Heart left ventricle (tissue), 16 donors: Measurements from ENCODE around the gene NALF2. TPM values are rescaled to one million over a fixed set of nuclear protein-coding genes. Genes with fewer than 3 reads are reported as not detected.

Source experiments
- ATAC-seq, 4 donors: fragments of 200-7000 bp; cut with Tn5 transposase; one replicate each; pipeline ENCODE4 v1.9.1; 2020 to 2022; ENCODE audit warnings: moderate library complexity in 4 of 4, mild to moderate bottlenecking in 3 of 4, moderate number of reproducible peaks in 1 of 4
- DNase-seq, 5 donors: peaks; one replicate each; pipeline ENCODE4 v3.0.0-alpha.2; 2020
- H3K27ac ChIP-seq, 12 donors: fragments of 200-600 bp; sonication (generic) in 4 of 12; one replicate each; pipeline versions ENCODE4 v1.5.0 to v1.8.0; 2016 to 2022; ENCODE audit warnings: mild to moderate bottlenecking in 2 of 12
- H3K27me3 ChIP-seq, 9 donors: fragments of 200-600 bp; sonication (generic) in 2 of 9; one replicate each; pipeline versions ENCODE4 v1.5.1 to v1.8.0; 2016 to 2022; ENCODE audit warnings: mild to moderate bottlenecking in 3 of 9
- H3K36me3 ChIP-seq, 9 donors: fragments of 200-600 bp; sonication (generic) in 2 of 9; one replicate each; pipeline versions ENCODE4 v1.5.0 to v1.8.0; 2018 to 2022; ENCODE audit warnings: mild to moderate bottlenecking in 2 of 9
- H3K4me1 ChIP-seq, 12 donors: fragments of 200-600 bp; sonication (generic) in 4 of 12; one replicate each; pipeline versions ENCODE4 v1.5.0 to v1.8.0; 2016 to 2022; ENCODE audit warnings: mild to moderate bottlenecking in 3 of 12
- H3K4me3 ChIP-seq, 12 donors: fragments of 200-600 bp; sonication (generic) in 4 of 12; one replicate each; pipeline versions ENCODE4 v1.5.0 to v1.8.0; 2017 to 2022; ENCODE audit warnings: mild to moderate bottlenecking in 9 of 12, moderate library complexity in 4 of 12
- H3K9me3 ChIP-seq, 12 donors: fragments of 200-600 bp; sonication (generic) in 4 of 12; one replicate each; pipeline versions ENCODE4 v1.5.0 to v1.8.0; 2016 to 2022; ENCODE audit warnings: mild to moderate bottlenecking in 1 of 12
- POLR2A ChIP-seq, 2 donors: fragments of 450-650 bp; IDR thresholded peaks; one replicate each; pipeline ENCODE4 v1.6.1; 2017; ENCODE audit warnings: antibody characterized with exemption in 2 of 2, mild to moderate bottlenecking in 2 of 2, moderate library complexity in 2 of 2
- WGBS, 4 donors: extraction: QIAGEN DNeasy Blood & Tissue Kit in 2 of 4; methylation state at CpG; one replicate each; pipeline versions ENCODE4 v1.1.5 to v1.1.7; 2013 to 2018; 5-methylcytosine and 5-hydroxymethylcytosine counted together
- intact Hi-C, 10 donors: fragments of 100-400 bp; cut with DNase I; formaldehyde crosslinking; loops; one replicate each; pipeline versions ENCODE4 v1.11.1 to v1.14.2; 2022
- polyA plus RNA-seq, 2 donors: library from polyadenylated mRNA; stranded (reverse); fragments of 200-250 nt; gene quantifications; one replicate each; pipeline ENCODE4 v1.2.3, GENCODE V29; 2013
- total RNA-seq, 9 donors: library from RNA; depleted of rRNA in 2 of 9; stranded (reverse); fragments of >200 nt in 2 of 9; fragmentation: NEBNext Ultra II Directional in 3 of 9; extraction: Animal tissue kit (Norgen Biotek cat#: 25700) in 3 of 9; gene quantifications; one replicate each; pipeline versions ENCODE4 v1.1.0 to v1.2.4, GENCODE V29; 2016 to 2023
- TF ChIP-seq, protein P1 (sequence below), 12 donors: fragments of 200-600 bp; sonication (generic) in 4 of 12; IDR thresholded peaks; one replicate each; pipeline versions ENCODE4 v1.5.0 to v1.8.0; 2018 to 2022; ENCODE audit warnings: antibody characterized with exemption in 12 of 12, mild to moderate bottlenecking in 5 of 12
- donor health status: ischemic (EF 13 %, LVEDD 7.1; RV severe dilation, severe dysfunction).
- donor health status: healthy with polysubstance abuse.
- donor health status: DM: no; HTN: yes; CAD: no.
- donor health status: DM: no; HTN: no; CAD: no.
- donor health status: ischemic (EF 25% LVEDD 6.9; RV normal size, moderate dysfunction).
- donor health status: ischemic (EF 25% LVEDD 5.7; RV mildly dilated, moderate dysfunction).
- donor health status: healthy.
- donor health status: DM: yes; HTN: yes; CAD: no.
- donor health status: ischemic (EF 35%, LVEDD 5.7; RV mildly dilated, moderate dysfunction).
- donor health status: nonischemic (EF 11% LVEDD 7.7; RV severe dilation, severe dysfunction).
- donor health status: DM: yes; HTN: yes; CAD: no.
- donor health status: PGD.
- donor health status: ischemic (EF 29% LVEDD 5.4; RV normal size, mild dysfunction).
- donor health status: nonischemic (EF 23%, LVEDD 6.1; RV moderate dilation, normal function).

Gene NALF2
- total and polyA plus RNA-seq, 11 donors: 1.5 to 60.5 (median 18.0) TPM

- H3K36me3 ChIP-seq: no peaks in the 10 kb centered on the region
- H3K9me3 ChIP-seq: no peaks in the 10 kb centered on the region
- TF ChIP-seq POLR2A (IDR thresholded peaks at IDR 0.05): no peak
- TF ChIP-seq, protein P1, sequence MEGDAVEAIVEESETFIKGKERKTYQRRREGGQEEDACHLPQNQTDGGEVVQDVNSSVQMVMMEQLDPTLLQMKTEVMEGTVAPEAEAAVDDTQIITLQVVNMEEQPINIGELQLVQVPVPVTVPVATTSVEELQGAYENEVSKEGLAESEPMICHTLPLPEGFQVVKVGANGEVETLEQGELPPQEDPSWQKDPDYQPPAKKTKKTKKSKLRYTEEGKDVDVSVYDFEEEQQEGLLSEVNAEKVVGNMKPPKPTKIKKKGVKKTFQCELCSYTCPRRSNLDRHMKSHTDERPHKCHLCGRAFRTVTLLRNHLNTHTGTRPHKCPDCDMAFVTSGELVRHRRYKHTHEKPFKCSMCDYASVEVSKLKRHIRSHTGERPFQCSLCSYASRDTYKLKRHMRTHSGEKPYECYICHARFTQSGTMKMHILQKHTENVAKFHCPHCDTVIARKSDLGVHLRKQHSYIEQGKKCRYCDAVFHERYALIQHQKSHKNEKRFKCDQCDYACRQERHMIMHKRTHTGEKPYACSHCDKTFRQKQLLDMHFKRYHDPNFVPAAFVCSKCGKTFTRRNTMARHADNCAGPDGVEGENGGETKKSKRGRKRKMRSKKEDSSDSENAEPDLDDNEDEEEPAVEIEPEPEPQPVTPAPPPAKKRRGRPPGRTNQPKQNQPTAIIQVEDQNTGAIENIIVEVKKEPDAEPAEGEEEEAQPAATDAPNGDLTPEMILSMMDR (IDR thresholded peaks at IDR 0.05): no peak
- peak overlapping the region in 4 of 12 donors; percentile 18 to 71 (median 36) for H3K27ac ChIP-seq
- intact Hi-C loops: loop anchor here in 1 of 10 donors (10.0 kb wide), 1 partner anchor 259 kb away; no protein-coding TSS in a partner anchor
- ATAC-seq (peak in 2 of 4 donors; percentile 33 to 66), DNase-seq (no peak)
- H3K4me1 ChIP-seq: peaks cover 0 to 13% (median 0%) of the 10 kb centered on the region in 12 donors
- peaks cover 0 to 46% (median 0%) of the 10 kb centered on the region in 9 donors for H3K27me3 ChIP-seq
- 15 to 76% (median 44%) methylated on average over 23 to 36 of the region's 36 CpGs for WGBS, 4 donors
- peak overlapping the region in 10 of 12 donors; percentile 13 to 64 (median 47) for H3K4me3 ChIP-seq
These were observed 1.9 kb downstream of the NALF2 start for GRCh38 chrX:69505772-69506616.

- H3K27ac ChIP-seq: peak overlapping the region in 4 of 12 donors; percentile 18 to 71 (median 32)
These were observed 2.7 kb downstream of the NALF2 start for GRCh38 chrX:69506617-69507499.

DNA sequence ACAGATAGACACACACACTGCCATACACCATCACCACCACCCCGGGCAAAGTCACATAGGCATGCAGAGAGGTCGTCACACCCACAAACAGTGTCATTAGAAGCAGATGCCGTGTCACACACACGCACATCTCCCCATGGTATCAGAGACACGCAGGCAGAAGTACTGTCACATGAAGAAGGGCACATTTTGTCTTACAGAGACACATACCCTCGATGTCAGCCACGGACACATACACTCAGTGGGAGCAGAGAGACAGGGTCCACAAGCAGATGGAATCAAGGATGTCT is 3.3 kb downstream of the NALF2 start:
- peak overlapping the region in 1 of 12 donors; percentile 71 for H3K27ac ChIP-seq
- H3K36me3 ChIP-seq: no peaks in the 10 kb centered on the region
- H3K4me3 ChIP-seq: peak overlapping the region in 3 of 12 donors; percentile 9 to 64 (median 40)
- intact Hi-C loops: loop anchor here in 1 of 10 donors (10.0 kb wide), 1 partner anchor 257 kb away; no protein-coding TSS in a partner anchor
- peaks cover 0 to 13% (median 0%) of the 10 kb centered on the region in 12 donors for H3K4me1 ChIP-seq
- WGBS, 4 donors: 72 to 81% (median 73%) methylated on average over 7 of the region's 7 CpGs
- DNase-seq: no peak
- no peaks in the 10 kb centered on the region for H3K9me3 ChIP-seq
- peak in 1 of 4 donors; percentile 33 for ATAC-seq
- H3K27me3 ChIP-seq: peaks cover 0 to 41% (median 0%) of the 10 kb centered on the region in 9 donors
- no peak for TF ChIP-seq POLR2A (IDR thresholded peaks at IDR 0.05)
- TF ChIP-seq, protein P1 (IDR thresholded peaks at IDR 0.05): no peak

More at GRCh38 chrX:69506617-69507499, 2.7 kb downstream of the NALF2 start:
- Histone ChIP-seq H3K4me1 (peaks cover 0 to 13% (median 0%) of the 10 kb centered on the region in 12 donors), H3K36me3 (no peaks in the 10 kb centered on the region), H3K9me3 (no peaks in the 10 kb centered on the region), H3K4me3 (peak overlapping the region in 8 of 12 donors; percentile 4 to 64 (median 48)), H3K27me3 (peaks cover 0 to 45% (median 0%) of the 10 kb centered on the region in 9 donors)
- WGBS, 4 donors: 53 to 74% (median 69%) methylated on average over 14 to 15 of the region's 15 CpGs
- ATAC-seq (peak in 1 of 4 donors; percentile 37), DNase-seq (no peak)
- TF ChIP-seq, protein P1 (IDR thresholded peaks at IDR 0.05): no peak
- TF ChIP-seq POLR2A (IDR thresholded peaks at IDR 0.05): no peak
- intact Hi-C loops: loop anchor here in 1 of 10 donors (10.0 kb wide), 1 partner anchor 258 kb away; no protein-coding TSS in a partner anchor
